Measurements from ENCODE around the gene SLCO2B1. TPM values are rescaled to one million over a fixed set of nuclear protein-coding genes. Genes with fewer than 3 reads are reported as not detected.

Gene SLCO2B1
- total RNA-seq, 2 experiments from 2014 or later = not detected

DNA sequence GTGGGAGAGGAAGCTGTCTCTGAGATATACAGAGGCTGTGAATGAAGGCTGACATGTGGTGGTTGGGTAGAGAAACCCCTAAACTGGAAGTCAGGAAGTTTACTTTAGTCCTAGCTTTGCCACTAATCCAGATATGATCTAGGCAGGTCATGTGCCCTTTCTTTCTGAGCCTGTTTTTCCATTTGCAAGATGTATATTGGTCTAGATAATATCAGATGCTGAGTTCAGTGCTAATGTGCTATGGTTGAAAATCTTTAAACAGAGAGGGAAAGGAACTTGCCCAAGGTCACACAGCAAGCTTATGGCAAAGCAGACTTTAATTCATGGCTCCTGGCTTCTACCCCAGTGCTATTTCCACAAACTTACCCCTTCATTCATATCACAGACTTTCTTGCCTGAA lies 63.9 kb downstream of the SLCO2B1 start:
- intact Hi-C loops (cut with micrococcal nuclease) = loop anchor here (2.0 kb wide), 1 partner anchor 26 kb away; the partner anchor contains the start of gene TPBGL
- CTCF ChIA-PET = interaction anchor here (0.9 to 2.5 kb wide), 10 partner anchors 9 to 192 kb away, joined by 3 to 17 read pairs (median 6); partner anchors contain the start of gene TPBGL

DNA sequence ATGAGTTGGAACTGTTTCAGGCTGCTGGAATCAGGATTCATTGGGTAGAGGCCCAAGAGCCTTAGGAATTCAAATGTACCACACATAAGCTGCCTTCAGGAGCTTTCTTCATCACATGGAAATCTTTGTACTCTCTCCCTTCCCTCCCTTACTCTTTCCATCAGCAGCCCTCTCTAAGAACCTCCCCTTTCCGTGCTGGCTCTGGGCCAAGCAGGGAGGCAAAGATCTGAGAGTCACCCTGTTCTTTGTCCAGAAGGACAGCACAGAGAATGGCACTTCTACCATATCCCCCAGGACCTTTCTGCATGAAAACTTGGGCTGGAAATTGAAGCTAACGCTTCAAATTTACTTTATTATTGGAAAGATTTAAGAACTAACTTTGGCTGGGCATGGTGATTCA lies 69.0 kb downstream of the SLCO2B1 start:
- DNase-seq = no peak
- intact Hi-C loops (cut with micrococcal nuclease) = no loop called here
- no peak overlapping the region for H3K27ac Mint-ChIP-seq
- no peaks in the 10 kb centered on the region for H3K4me1 Mint-ChIP-seq (ENCODE audit: low read depth)
- H3K36me3 Mint-ChIP-seq = no peaks in the 10 kb centered on the region
- CTCF ChIA-PET = interaction anchor here (1.1 to 2.2 kb wide), 3 partner anchors 15 to 80 kb away, joined by 3 to 7 read pairs (median 5); no protein-coding TSS in a partner anchor
- H3K27me3 Mint-ChIP-seq = peaks cover 14% of the 10 kb centered on the region
- H3K9me3 Mint-ChIP-seq = no peaks in the 10 kb centered on the region
- H3K4me3 Mint-ChIP-seq = no peak overlapping the region
- POLR2A ChIA-PET = no interaction called here

More for the DNA sequence above, 63.9 kb downstream of the SLCO2B1 start:
- H3K4me1 Mint-ChIP-seq (ENCODE audit: low read depth) = no peaks in the 10 kb centered on the region
- H3K27ac Mint-ChIP-seq = no peak overlapping the region
- H3K27me3 Mint-ChIP-seq = peaks cover 20% of the 10 kb centered on the region
- H3K9me3 Mint-ChIP-seq = no peaks in the 10 kb centered on the region
- POLR2A ChIA-PET = interaction anchor here (0.5 kb wide), 1 partner anchor 192 kb away, joined by 3 read pairs; no protein-coding TSS in a partner anchor
- no peak overlapping the region for H3K4me3 Mint-ChIP-seq
- DNase-seq = no peak
- no peaks in the 10 kb centered on the region for H3K36me3 Mint-ChIP-seq

DNA sequence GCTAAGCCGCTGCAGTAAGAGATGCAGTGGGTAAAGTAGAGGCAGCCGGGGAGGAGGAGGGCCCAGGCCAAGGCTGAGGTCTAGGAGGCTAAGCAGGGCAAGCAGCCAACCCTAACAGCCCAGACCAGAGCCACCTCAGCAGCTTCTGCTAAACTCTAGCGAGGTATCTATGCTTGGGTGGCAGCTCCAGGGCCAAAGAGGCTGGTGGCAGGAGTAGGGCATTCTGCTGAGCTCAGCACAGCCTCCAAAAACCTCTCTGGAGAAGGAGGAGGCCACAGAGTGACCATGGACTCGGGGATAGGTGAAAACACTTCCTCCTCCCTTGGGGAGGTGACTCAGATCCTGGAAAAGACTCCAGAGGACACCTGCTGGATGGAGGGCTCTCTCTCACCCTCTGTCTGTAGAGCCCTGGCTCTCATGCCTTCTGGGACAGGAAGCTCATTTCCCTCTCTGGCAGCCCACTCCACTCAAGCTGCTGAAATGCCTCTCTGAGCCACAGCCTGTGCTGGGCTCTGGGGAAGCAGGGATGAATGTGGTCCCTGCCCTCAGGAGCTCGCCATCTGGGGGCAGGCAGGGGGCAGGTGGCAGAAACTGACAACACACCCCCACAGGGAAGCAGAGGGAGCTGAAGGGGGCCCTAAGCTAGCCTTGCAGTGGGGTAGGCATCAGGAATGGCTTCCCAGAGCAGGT lies 73.2 kb downstream of the SLCO2B1 start:
- Mint-ChIP-seq H3K27ac (no peak overlapping the region), H3K4me3 (no peak overlapping the region), H3K4me1 (ENCODE audit: low read depth) (no peaks in the 10 kb centered on the region), H3K36me3 (no peaks in the 10 kb centered on the region), H3K27me3 (peaks cover 1% of the 10 kb centered on the region), H3K9me3 (no peaks in the 10 kb centered on the region)
- CTCF ChIA-PET = interaction anchor here (0.8 to 2.2 kb wide), 5 partner anchors 17 to 84 kb away, joined by 3 to 10 read pairs (median 3); no protein-coding TSS in a partner anchor
- DNase-seq = no peak
- intact Hi-C loops (cut with micrococcal nuclease) = no loop called here
- POLR2A ChIA-PET = no interaction called here

DNA sequence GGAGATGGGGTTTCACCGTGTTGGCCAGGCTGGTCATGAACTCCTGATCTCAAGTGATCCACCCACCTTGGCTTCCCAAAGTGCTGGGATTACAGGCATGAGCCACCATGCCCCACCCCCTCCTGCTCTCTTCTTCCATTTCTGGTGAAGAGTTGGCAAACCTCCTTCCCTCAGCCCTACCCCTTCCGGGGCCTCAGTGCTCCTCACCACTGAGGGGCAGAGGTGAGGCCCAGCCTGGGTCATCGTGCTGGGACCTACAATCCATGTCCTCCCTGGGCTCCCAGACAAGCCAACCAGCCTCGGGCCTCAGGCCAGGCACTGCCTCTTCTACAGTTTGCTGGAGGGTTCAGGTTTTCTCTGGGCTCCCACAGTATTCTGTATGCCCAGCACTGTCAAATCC lies 74.9 kb downstream of the SLCO2B1 start:
- no peaks in the 10 kb centered on the region for H3K9me3 Mint-ChIP-seq
- no peaks in the 10 kb centered on the region for H3K4me1 Mint-ChIP-seq (ENCODE audit: low read depth)
- POLR2A ChIA-PET = no interaction called here
- no peak overlapping the region for H3K27ac Mint-ChIP-seq
- H3K4me3 Mint-ChIP-seq = no peak overlapping the region
- H3K27me3 Mint-ChIP-seq = peaks cover 3% of the 10 kb centered on the region
- intact Hi-C loops (cut with micrococcal nuclease) = no loop called here
- CTCF ChIA-PET = interaction anchor here (1.2 to 2.1 kb wide), 3 partner anchors 16 to 54 kb away, joined by 3 to 7 read pairs (median 3); no protein-coding TSS in a partner anchor
- DNase-seq = no peak
- H3K36me3 Mint-ChIP-seq = no peaks in the 10 kb centered on the region

DNA sequence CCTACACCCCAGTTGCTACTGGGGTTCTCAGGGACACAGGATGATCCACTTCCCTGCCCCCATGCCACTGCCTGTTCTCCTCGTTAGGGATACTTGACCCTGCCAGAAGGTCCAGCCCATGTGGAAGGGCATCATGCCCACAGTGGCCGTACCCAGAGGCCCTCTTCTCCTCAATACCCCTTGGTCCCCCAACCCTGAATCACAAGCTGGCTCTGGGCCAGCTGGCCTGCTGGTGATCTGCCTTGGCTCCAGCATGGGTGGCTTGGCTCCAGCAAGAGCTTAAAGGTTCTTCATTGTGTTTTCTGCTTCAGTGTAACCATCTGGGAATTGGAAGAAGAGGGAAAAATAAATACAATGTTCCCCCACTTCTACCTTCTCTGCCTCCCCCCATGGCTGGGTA lies 78.6 kb downstream of the SLCO2B1 start:
- Mint-ChIP-seq H3K9me3 (no peaks in the 10 kb centered on the region), H3K36me3 (no peaks in the 10 kb centered on the region), H3K4me3 (no peak overlapping the region), H3K4me1 (ENCODE audit: low read depth) (no peaks in the 10 kb centered on the region), H3K27me3 (peaks cover 10% of the 10 kb centered on the region), H3K27ac (no peak overlapping the region)
- ChIA-PET POLR2A (no interaction called here), CTCF (interaction anchor here (5.8 kb wide), 1 partner anchor 12 kb away, joined by 36 read pairs; the partner anchor contains the start of gene TPBGL)
- no peak for DNase-seq
- intact Hi-C loops (cut with micrococcal nuclease) = no loop called here

DNA sequence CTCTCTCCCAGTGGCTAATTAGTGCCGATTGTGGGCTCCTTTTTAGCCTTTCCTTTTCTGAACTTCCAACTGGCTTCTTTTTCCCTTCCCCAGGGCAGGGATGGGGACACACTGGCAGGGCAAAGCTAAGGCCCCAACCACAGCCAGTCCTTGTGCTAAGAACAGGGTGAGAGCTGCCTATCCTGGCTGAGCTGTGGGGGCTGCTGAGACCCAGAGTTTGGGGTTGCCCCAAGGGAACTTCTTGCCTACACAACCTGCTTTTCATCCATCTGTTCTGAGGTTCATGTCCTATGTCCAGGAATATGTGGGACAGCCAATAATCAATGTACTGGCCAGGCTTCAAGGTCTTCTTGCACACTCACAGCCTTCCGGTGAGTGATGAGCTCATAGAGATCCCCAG lies 79.7 kb downstream of the SLCO2B1 start:
- Mint-ChIP-seq H3K36me3 (no peaks in the 10 kb centered on the region), H3K27me3 (peaks cover 12% of the 10 kb centered on the region), H3K4me1 (ENCODE audit: low read depth) (no peaks in the 10 kb centered on the region), H3K4me3 (no peak overlapping the region), H3K27ac (no peak overlapping the region), H3K9me3 (no peaks in the 10 kb centered on the region)
- ChIA-PET CTCF (interaction anchor here (0.9 to 5.8 kb wide), 5 partner anchors 11 to 90 kb away, joined by 3 to 36 read pairs (median 5); partner anchors contain the start of gene TPBGL), POLR2A (interaction anchor here (1.0 kb wide), 1 partner anchor 10 kb away, joined by 3 read pairs; the partner anchor contains the start of gene TPBGL)
- intact Hi-C loops (cut with micrococcal nuclease) = no loop called here
- no peak for DNase-seq

DNA sequence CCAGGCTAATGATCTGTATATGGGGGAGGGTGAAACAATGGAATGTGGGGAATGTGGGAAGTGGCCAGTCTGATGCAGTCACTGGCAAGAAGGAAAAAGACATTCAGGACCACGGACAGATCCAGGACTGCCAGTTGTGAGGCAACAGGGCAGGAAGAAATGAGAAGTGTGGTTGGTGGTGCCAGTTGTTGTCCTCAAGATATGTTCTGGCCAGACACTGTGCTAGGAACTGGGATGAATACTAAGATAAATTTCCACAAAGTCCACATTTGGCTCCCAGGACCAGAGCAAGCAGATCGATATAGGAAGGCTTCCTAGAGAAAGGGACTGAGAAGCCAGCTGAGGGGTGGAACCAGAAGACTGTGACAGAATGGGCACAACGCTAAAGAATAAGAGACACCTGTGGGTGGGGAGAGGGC lies 82.9 kb downstream of the SLCO2B1 start:
- intact Hi-C loops (cut with micrococcal nuclease) = no loop called here
- CTCF ChIA-PET = interaction anchor here (0.9 to 5.8 kb wide), 3 partner anchors 8 to 87 kb away, joined by 3 to 36 read pairs (median 4); partner anchors contain the start of gene TPBGL
- Mint-ChIP-seq H3K4me3 (no peak overlapping the region), H3K36me3 (no peaks in the 10 kb centered on the region), H3K9me3 (no peaks in the 10 kb centered on the region), H3K27me3 (peaks cover 18% of the 10 kb centered on the region), H3K27ac (no peak overlapping the region), H3K4me1 (ENCODE audit: low read depth) (no peaks in the 10 kb centered on the region)
- POLR2A ChIA-PET = no interaction called here
- DNase-seq = no peak

DNA sequence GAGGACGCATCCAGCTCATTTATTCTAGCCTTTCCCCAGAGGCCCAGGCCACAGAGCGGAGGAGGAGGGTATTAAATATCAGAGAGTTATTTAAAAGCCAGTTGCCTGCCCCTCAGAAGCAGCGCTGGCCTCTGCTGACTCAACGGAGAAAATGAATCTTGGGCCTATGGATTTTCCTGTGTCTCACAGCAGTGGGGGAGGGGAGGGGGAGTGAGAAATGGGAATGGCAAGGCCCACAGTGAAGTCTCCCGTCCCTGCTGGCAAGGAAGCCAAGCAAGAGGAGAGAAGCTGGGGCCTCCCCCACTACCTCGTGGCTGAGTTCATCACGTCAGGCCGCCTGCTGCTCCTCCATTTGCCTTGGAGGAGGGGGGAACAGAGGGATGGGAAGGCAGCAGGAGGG lies 85.2 kb downstream of the SLCO2B1 start:
- no peak overlapping the region for H3K4me3 Mint-ChIP-seq
- H3K36me3 Mint-ChIP-seq = no peaks in the 10 kb centered on the region
- H3K27me3 Mint-ChIP-seq = peaks cover 27% of the 10 kb centered on the region
- no peaks in the 10 kb centered on the region for H3K9me3 Mint-ChIP-seq
- no peak overlapping the region for H3K27ac Mint-ChIP-seq
- DNase-seq = no peak
- ChIA-PET CTCF (interaction anchor here (0.5 to 7.6 kb wide), 2 partner anchors 94 to 309 kb away, joined by 3 to 212 read pairs; no protein-coding TSS in a partner anchor), POLR2A (no interaction called here)
- H3K4me1 Mint-ChIP-seq (ENCODE audit: low read depth) = peaks cover 2% of the 10 kb centered on the region
- intact Hi-C loops (cut with micrococcal nuclease) = no loop called here

DNA sequence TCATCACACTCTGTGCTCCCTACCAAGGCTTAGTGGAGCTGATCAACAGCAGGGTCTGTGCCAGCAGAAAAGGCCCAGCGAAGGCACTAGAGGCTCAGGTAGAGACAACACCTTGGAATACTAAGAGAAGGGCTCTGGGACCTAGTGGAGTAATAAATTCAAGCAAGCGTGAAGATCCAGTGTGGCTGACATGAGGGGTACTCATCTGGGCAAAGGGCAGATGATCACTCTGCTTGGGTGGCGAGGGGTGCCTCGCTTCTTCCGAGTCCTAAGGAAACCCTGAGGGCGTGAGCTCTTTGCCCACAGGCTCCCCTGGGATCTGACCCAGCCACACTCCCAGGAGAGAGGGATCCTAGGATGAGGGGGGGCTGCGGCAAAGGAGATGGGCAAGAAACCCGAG lies 86.1 kb downstream of the SLCO2B1 start:
- Mint-ChIP-seq H3K4me1 (ENCODE audit: low read depth) (peaks cover 2% of the 10 kb centered on the region), H3K27ac (no peak overlapping the region), H3K36me3 (no peaks in the 10 kb centered on the region), H3K27me3 (peaks cover 27% of the 10 kb centered on the region), H3K4me3 (no peak overlapping the region), H3K9me3 (no peaks in the 10 kb centered on the region)
- CTCF ChIA-PET = interaction anchor here (0.6 to 7.6 kb wide), 5 partner anchors 14 to 206 kb away, joined by 3 to 212 read pairs (median 3); no protein-coding TSS in a partner anchor
- POLR2A ChIA-PET = interaction anchor here (0.6 kb wide), 1 partner anchor 934 kb away, joined by 4 read pairs; no protein-coding TSS in a partner anchor
- intact Hi-C loops (cut with micrococcal nuclease) = no loop called here
- no peak for DNase-seq

DNA sequence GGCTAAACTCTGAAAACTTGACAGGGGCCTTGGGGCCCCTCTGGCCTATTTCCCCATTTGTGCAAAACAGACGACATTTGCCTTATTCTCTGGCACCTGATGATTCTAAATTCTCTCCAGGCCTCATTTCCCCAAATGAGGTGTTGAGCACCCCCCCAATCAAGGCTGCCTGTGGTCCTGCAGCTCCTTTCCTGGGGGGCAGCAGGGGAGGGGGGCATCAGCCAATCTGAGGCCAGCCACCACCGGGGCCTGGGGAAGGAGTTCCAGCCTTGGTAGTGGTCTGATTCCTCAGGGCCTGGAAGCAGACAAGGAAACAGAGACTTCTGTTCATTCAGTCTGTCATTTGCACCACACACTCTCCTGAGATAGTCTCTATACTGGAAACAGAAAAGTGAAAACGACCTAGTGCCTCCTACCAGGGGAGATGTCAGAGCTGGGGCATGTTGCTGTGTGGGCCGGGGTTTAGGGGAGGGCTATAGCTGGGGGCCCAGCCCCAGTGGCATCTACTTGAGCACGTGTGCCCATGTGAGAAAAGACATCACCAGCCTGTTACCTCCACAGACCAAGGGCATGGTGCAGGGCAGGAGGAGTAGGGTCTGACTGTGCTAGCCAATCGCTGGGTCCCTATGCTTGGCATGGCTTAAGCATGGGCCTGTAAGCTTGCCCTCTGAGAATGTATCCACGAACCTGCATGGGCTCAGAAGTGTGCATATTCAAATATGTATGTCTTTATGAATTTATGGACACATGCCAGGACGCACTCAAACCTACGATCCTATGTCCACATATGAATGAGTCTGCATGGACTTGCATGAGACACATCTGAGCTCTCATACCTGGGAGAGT lies 87.9 kb downstream of the SLCO2B1 start:
- no peak overlapping the region for H3K4me3 Mint-ChIP-seq

DNA sequence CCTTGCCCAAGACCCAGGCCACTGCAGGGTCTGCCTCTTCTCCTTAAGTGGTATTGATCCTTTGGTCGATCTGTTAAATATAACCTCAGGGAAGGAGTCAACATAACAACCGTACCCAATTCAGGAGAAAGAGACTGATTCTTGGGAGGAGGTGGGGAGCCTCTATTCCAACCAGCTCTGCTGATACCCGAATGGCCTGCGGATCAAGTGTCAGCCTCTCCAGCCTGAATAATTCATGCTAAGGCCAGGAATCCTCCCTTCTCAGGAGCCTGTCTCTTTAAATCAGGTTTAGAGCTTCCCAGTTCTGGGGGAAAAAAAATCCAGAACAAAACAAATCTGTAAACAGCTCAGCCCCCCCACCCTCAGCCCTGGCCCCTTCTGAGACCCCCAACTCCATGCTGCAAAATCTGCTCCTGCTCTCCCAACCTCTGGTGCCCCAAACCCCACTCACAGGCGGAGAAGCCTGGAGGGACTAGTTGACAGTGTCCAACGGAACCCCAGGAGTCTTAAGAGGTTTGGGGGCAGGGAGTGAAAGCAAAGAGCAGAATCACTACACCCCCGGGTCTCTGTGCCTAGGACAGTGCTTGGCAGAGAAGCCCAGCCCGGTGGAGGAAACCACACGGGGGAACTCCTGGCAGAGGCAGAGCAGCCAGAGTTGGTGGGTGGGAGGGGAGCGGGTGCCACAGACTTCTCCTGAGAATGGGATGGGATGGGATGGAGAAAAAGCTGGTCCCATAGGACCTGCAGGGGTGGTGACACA lies 88.8 kb downstream of the SLCO2B1 start:
- ChIA-PET CTCF (interaction anchor here (0.7 to 7.6 kb wide), 8 partner anchors 8 to 310 kb away, joined by 3 to 212 read pairs (median 27); no protein-coding TSS in a partner anchor), POLR2A (interaction anchor here (1.0 kb wide), 1 partner anchor 9 kb away, joined by 3 read pairs; no protein-coding TSS in a partner anchor)
- no peak overlapping the region for H3K27ac Mint-ChIP-seq
- no peaks in the 10 kb centered on the region for H3K36me3 Mint-ChIP-seq
- H3K27me3 Mint-ChIP-seq = peaks cover 29% of the 10 kb centered on the region
- peaks cover 7% of the 10 kb centered on the region for H3K4me1 Mint-ChIP-seq (ENCODE audit: low read depth)
- H3K4me3 Mint-ChIP-seq = peak overlapping the region; percentile 68
- intact Hi-C loops (cut with micrococcal nuclease) = loop anchor here (2.0 kb wide), 1 partner anchor 25 kb away; no protein-coding TSS in a partner anchor
- no peak for DNase-seq
- H3K9me3 Mint-ChIP-seq = no peaks in the 10 kb centered on the region

More for the DNA sequence above, 87.9 kb downstream of the SLCO2B1 start:
- intact Hi-C loops (cut with micrococcal nuclease) = no loop called here
- Mint-ChIP-seq H3K27ac (no peak overlapping the region), H3K36me3 (no peaks in the 10 kb centered on the region), H3K27me3 (peaks cover 35% of the 10 kb centered on the region), H3K4me1 (ENCODE audit: low read depth) (peaks cover 7% of the 10 kb centered on the region), H3K9me3 (no peaks in the 10 kb centered on the region)
- no peak for DNase-seq
- ChIA-PET CTCF (interaction anchor here (0.8 to 7.6 kb wide), 4 partner anchors 12 to 150 kb away, joined by 3 to 212 read pairs (median 32); no protein-coding TSS in a partner anchor), POLR2A (no interaction called here)

All from activated CD4-positive, alpha-beta memory T cell treated with anti-CD3 and anti-CD28 coated beads for 36 hours (primary cell).